HepG2 (cell line): ENCODE measurements around the gene CDK5RAP2. TPM values are rescaled to one million over a fixed set of nuclear protein-coding genes. Genes with fewer than 3 reads are reported as not detected.

Experiments
- ATAC-seq: fragments of 200-7000 bp; cut with Tn5 transposase; 3 replicates; pipeline ENCODE4 v1.9.1; 2020; ENCODE audit warnings: mild to moderate bottlenecking, moderate library complexity
- BruUV-seq: library from RNA; stranded (reverse); fragments of 400-500 nt; replicated peaks from 2 replicates; lab custom pipeline; 2021; lab: Mats Ljungman, UMichigan
- CTCF ChIA-PET: fragments of 300-600 bp; formaldehyde crosslinking; extraction: SDS; loops from one replicate; lab custom pipeline; 2021; ENCODE audit warnings: low total read pairs, inconsistent platforms, low intra/inter-chr PET ratio; lab: Yijun Ruan, JAX
- POLR2A ChIA-PET: fragments of 350-600 bp; sonication (Branson Sonifier 250); formaldehyde crosslinking; loops from one replicate; lab custom pipeline; 2020; ENCODE audit warnings: antibody characterized with exemption, inconsistent platforms; lab: Yijun Ruan, JAX
- DNase-seq: peaks from one replicate; pipeline ENCODE4 v3.0.0-alpha.2; 2015; ENCODE audit warnings: low spot score
- FAIRE-seq: peaks from 3 replicates; lab custom pipeline; 2011; peaks lifted over from hg19 to GRCh38; lab: Jason Lieb, UNC
- H2AFZ ChIP-seq: one replicate; pipeline ENCODE4 v1.6.1; 2011; ENCODE audit warnings: low read length, inconsistent platforms
- H3K27ac ChIP-seq: fragments of 300-600 bp; 3 replicates; pipeline ENCODE4 v1.8.0; 2011; ENCODE audit warnings: mixed run types, mild to moderate bottlenecking, mixed read lengths, low read length, inconsistent platforms; ENCODE audit not compliant: insufficient read depth; ENCODE audit errors: extremely low read length
- H3K27me3 ChIP-seq, 2 experiments: fragments of 200-600 bp in 1 of 2; 2 replicates in 1 of 2; 3 replicates in 1 of 2; pipeline versions ENCODE4 v1.6.0 to v1.8.0; 2011; ENCODE audit warnings: low read length in 2 of 2, mild to moderate bottlenecking in 2 of 2, moderate library complexity in 2 of 2, inconsistent platforms in 1 of 2; ENCODE audit not compliant: insufficient read depth in 2 of 2, control insufficient read depth in 1 of 2
- H3K36me3 ChIP-seq, 2 experiments: fragments of 200-600 bp in 1 of 2; replicated peaks in 1 of 2; 2 replicates in 1 of 2; 3 replicates in 1 of 2; pipeline versions ENCODE4 v1.5.1 to v1.8.0; 2011; ENCODE audit warnings: low read length in 2 of 2, inconsistent platforms in 1 of 2; ENCODE audit not compliant: insufficient read depth in 2 of 2, control insufficient read depth in 1 of 2
- H3K4me1 ChIP-seq: 2 replicates; pipeline ENCODE4 v1.5.1; 2012; ENCODE audit warnings: low read length, inconsistent platforms; ENCODE audit not compliant: insufficient read depth
- H3K4me2 ChIP-seq: 2 replicates; pipeline ENCODE4 v1.6.0; 2011; ENCODE audit warnings: low read depth, low read length, inconsistent platforms
- H3K4me3 ChIP-seq, 3 experiments: fragments of 200-600 bp in 1 of 3; sonication (generic), shearing (Covaris generic) in 1 of 3; replicated peaks in 1 of 3; 2 replicates each; pipeline ENCODE4 v1.5.1; 2011 to 2016; ENCODE audit warnings: low read length in 3 of 3, inconsistent platforms in 2 of 3, low read depth in 2 of 3, mild to moderate bottlenecking in 2 of 3, control low read depth in 1 of 3, mixed read lengths in 1 of 3; ENCODE audit not compliant: insufficient read depth in 1 of 3
- H3K79me2 ChIP-seq: one replicate; pipeline ENCODE4 v1.6.1; 2011; ENCODE audit warnings: low read length, inconsistent platforms; ENCODE audit not compliant: insufficient read depth
- H3K9ac ChIP-seq: 2 replicates; pipeline ENCODE4 v1.6.0; 2011; ENCODE audit warnings: mild to moderate bottlenecking, low read depth, low read length, inconsistent platforms; ENCODE audit not compliant: insufficient read depth
- H3K9me3 ChIP-seq: 2 replicates; pipeline ENCODE4 v1.5.1; 2012; ENCODE audit warnings: mild to moderate bottlenecking, low read length
- H4K20me1 ChIP-seq: 2 replicates; pipeline ENCODE4 v1.6.0; 2011; ENCODE audit warnings: inconsistent platforms, mild to moderate bottlenecking, low read length, moderate library complexity; ENCODE audit not compliant: insufficient read depth
- GPBP1L1 ChIP-seq: sonication (generic); formaldehyde crosslinking; IDR thresholded peaks from 2 replicates; pipeline ENCODE4 v1.5.0; 2020; ENCODE audit warnings: mild to moderate bottlenecking, missing genetic modification reagents
- KLF12 ChIP-seq: sonication (generic); formaldehyde crosslinking; IDR thresholded peaks from 2 replicates; pipeline ENCODE4 v1.4.0; 2020; ENCODE audit warnings: missing genetic modification reagents, borderline replicate concordance
- KMT2A ChIP-seq: sonication (generic); formaldehyde crosslinking; IDR thresholded peaks from 2 replicates; pipeline ENCODE4 v1.4.0; 2020; ENCODE audit warnings: missing genetic modification reagents
- MAFF ChIP-seq: IDR thresholded peaks from 2 replicates; pipeline ENCODE4 v1.6.1; 2011; ENCODE audit warnings: low read depth, low read length, improper control_type of control experiment
- MAFK ChIP-seq, 2 experiments: IDR thresholded peaks in 1 of 2; conservative IDR thresholded peaks in 1 of 2; 2 replicates each; pipeline ENCODE4 v1.6.1; 2011; ENCODE audit warnings: improper control_type of control experiment in 2 of 2, low read length in 2 of 2
- MNT ChIP-seq: fragments of 450-650 bp; IDR thresholded peaks from 2 replicates; pipeline ENCODE4 v1.6.1; 2016
- RELA ChIP-seq: sonication (generic); formaldehyde crosslinking; IDR thresholded peaks from 2 replicates; pipeline ENCODE4 v1.4.0; 2020; ENCODE audit warnings: missing genetic modification reagents
- RORA ChIP-seq: sonication (generic); formaldehyde crosslinking; IDR thresholded peaks from 2 replicates; pipeline ENCODE4 v1.5.0; 2020; ENCODE audit warnings: mild to moderate bottlenecking, missing genetic modification reagents, moderate library complexity
- THYN1 ChIP-seq: sonication (generic); formaldehyde crosslinking; IDR thresholded peaks from 2 replicates; pipeline ENCODE4 v1.8.1; 2023; ENCODE audit warnings: low read depth, mild to moderate bottlenecking, moderate library complexity, missing genetic modification reagents, borderline replicate concordance
- ZNF331 ChIP-seq: sonication (generic); formaldehyde crosslinking; IDR thresholded peaks from 2 replicates; pipeline ENCODE4 v1.4.0; 2020; ENCODE audit warnings: missing genetic modification reagents
- ZNF646 ChIP-seq: sonication (generic); formaldehyde crosslinking; IDR thresholded peaks from 2 replicates; pipeline ENCODE4 v1.9.0; 2021; ENCODE audit warnings: mild to moderate bottlenecking, missing genetic modification reagents
- ZNF678 ChIP-seq: sonication (generic); formaldehyde crosslinking; IDR thresholded peaks from 2 replicates; pipeline ENCODE4 v1.4.0; 2020; ENCODE audit warnings: mild to moderate bottlenecking, missing genetic modification reagents
- WGBS: methylation state at CpG from one replicate; pipeline ENCODE4 v1.1.6; 2017; ENCODE audit warnings: low lambda C conversion rate; 5-methylcytosine and 5-hydroxymethylcytosine counted together
- in situ Hi-C: cut with HindIII; loops from 2 replicates; pipeline ENCODE4 v1.10.0; 2017; ENCODE audit warnings: low pct_unique_long_range_greater_than_20kb; ENCODE audit not compliant: extremely low pct_ligation_motif_present
- intact Hi-C: fragments of 100-400 bp; cut with micrococcal nuclease; formaldehyde crosslinking; loops from one replicate; pipeline ENCODE4 v1.10.0; 2022; ENCODE audit not compliant: unreplicated experiment
- polyA plus RNA-seq, 8 experiments: library from polyadenylated mRNA; depleted of rRNA in 3 of 8; stranded (reverse) in 7 of 8; unstranded in 1 of 8; fragments of >200 nt; fragmentation: Illumina TruSeq in 4 of 8; extraction: Trizol in 4 of 8; gene quantifications; 2 replicates each; pipeline versions ENCODE4 v1.2.1 to v1.2.3, GENCODE V29; 2011 to 2016; ENCODE audit warnings: low read depth in 4 of 8, missing spikeins in 1 of 8, mixed read lengths in 1 of 8; ENCODE audit not compliant: insufficient read depth in 1 of 8
- total RNA-seq, 5 experiments: library from RNA; depleted of rRNA; stranded (reverse); fragments of >200 nt; fragmentation: Illumina TruSeq; extraction: Trizol; gene quantifications; 2 replicates each; pipeline ENCODE4 v1.2.3, GENCODE V29; 2016; ENCODE audit warnings: low read depth in 1 of 5

CDK5RAP2 gene
- total and polyA plus RNA-seq, 2 of the 13 experiments (the other 11 are each of a cell fraction or from before 2014, with no cell fraction given): 31.8 to 42.2 TPM

GRCh38 chr9:120393386-120394057, 186.4 kb downstream of the CDK5RAP2 start:
- no peak overlapping the region for H3K4me2 ChIP-seq
- in situ Hi-C loops: no loop called here
- TF ChIP-seq KMT2A (no peak), ZNF331 (CRISPR knock-in tag) (no peak), RORA (no peak), MAFF (peak; percentile 94), MAFK (conservative IDR thresholded peaks at IDR 0.05 in 1 of 2, IDR thresholded peaks at IDR 0.05 in 1 of 2; ENCODE audit: low read length in 2 of 2) (peak; percentile 90 to 98), ZNF678 (CRISPR knock-in tag) (no peak), RELA (CRISPR knock-in tag) (no peak), ZNF646 (CRISPR knock-in tag) (no peak), MNT (no peak), KLF12 (no peak), GPBP1L1 (CRISPR knock-in tag) (no peak), THYN1 (CRISPR knock-in tag) (no peak)

More at GRCh38 chr9:120393386-120394057, 186.4 kb downstream of the CDK5RAP2 start:
- FAIRE-seq: no peak
- Histone ChIP-seq H4K20me1 (no peaks in the 10 kb centered on the region), H3K36me3 (peaks cover 29 to 75% of the 10 kb centered on the region in 2 experiments), H2AFZ (no peak overlapping the region), H3K9me3 (no peaks in the 10 kb centered on the region), H3K79me2 (no peaks in the 10 kb centered on the region), H3K9ac (no peak overlapping the region), H3K4me1 (peaks cover 62% of the 10 kb centered on the region), H3K27me3 (no peaks in the 10 kb centered on the region), H3K27ac (peak overlapping the region; percentile 38), H3K4me3 (no peak overlapping the region)
- 77% methylated on average over 5 of the region's 7 CpGs for WGBS
- ATAC-seq: no peak
- POLR2A ChIA-PET: interaction anchor here (1.6 kb wide), 1 partner anchor 27 kb away, joined by 4 read pairs; no protein-coding TSS in a partner anchor
- intact Hi-C loops: no loop called here
- BruUV-seq: no TSS peak
- CTCF ChIA-PET: no interaction called here
- DNase-seq: no peak
